ENCODE data around the gene ANO7.

ANO7 gene

DNA sequence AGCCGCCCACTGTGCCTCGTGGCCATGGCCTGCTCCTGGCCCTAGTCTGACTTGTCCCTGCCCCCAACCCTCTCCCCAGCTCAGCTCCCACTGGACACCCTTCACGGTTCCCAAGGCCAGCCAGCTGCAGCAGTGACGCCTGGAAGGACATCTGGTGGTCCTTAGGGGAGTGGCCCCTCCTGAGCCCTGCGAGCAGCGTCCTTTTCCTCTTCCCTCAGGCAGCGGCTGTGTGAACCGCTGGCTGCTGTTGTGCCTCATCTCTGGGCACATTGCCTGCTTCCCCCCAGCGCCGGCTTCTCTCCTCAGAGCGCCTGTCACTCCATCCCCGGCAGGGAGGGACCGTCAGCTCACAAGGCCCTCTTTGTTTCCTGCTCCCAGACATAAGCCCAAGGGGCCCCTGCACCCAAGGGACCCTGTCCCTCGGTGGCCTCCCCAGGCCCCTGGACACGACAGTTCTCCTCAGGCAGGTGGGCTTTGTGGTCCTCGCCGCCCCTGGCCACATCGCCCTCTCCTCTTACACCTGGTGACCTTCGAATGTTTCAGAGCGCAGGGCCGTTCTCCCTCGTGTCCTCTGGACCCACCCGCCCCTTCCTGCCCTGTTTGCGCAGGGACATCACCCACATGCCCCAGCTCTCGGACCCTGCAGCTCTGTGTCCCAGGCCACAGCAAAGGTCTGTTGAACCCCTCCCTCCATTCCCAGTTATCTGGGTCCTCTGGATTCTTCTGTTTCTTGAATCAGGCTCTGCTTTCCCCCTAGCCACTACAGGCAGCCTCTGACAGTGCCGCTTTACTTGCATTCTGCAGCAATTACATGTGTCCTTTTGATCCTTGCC is 35.8 kb downstream of the ANO7 start:
- Histone ChIP-seq H3K4me1 (peaks cover under 1% of the 10 kb centered on the region), H3K9me3 (ENCODE audit: control insufficient read depth, low read length) (no peaks in the 10 kb centered on the region), H2AFZ (no peak overlapping the region), H3K4me3 (ENCODE audit: low read depth, low read length) (no peak overlapping the region), H3K36me3 (ENCODE audit: control insufficient read depth, insufficient read depth, low read length) (no peaks in the 10 kb centered on the region), H3K4me2 (ENCODE audit: low read length) (no peak overlapping the region), H3K27me3 (ENCODE audit: control insufficient read depth, insufficient read depth, low read length) (no peaks in the 10 kb centered on the region), H3K79me2 (no peaks in the 10 kb centered on the region), H3K9ac (no peak overlapping the region), H3K27ac (no peak overlapping the region)
- TF ChIP-seq, protein P1, sequence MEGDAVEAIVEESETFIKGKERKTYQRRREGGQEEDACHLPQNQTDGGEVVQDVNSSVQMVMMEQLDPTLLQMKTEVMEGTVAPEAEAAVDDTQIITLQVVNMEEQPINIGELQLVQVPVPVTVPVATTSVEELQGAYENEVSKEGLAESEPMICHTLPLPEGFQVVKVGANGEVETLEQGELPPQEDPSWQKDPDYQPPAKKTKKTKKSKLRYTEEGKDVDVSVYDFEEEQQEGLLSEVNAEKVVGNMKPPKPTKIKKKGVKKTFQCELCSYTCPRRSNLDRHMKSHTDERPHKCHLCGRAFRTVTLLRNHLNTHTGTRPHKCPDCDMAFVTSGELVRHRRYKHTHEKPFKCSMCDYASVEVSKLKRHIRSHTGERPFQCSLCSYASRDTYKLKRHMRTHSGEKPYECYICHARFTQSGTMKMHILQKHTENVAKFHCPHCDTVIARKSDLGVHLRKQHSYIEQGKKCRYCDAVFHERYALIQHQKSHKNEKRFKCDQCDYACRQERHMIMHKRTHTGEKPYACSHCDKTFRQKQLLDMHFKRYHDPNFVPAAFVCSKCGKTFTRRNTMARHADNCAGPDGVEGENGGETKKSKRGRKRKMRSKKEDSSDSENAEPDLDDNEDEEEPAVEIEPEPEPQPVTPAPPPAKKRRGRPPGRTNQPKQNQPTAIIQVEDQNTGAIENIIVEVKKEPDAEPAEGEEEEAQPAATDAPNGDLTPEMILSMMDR (IDR thresholded peaks at IDR 0.05), result no peak

DNA sequence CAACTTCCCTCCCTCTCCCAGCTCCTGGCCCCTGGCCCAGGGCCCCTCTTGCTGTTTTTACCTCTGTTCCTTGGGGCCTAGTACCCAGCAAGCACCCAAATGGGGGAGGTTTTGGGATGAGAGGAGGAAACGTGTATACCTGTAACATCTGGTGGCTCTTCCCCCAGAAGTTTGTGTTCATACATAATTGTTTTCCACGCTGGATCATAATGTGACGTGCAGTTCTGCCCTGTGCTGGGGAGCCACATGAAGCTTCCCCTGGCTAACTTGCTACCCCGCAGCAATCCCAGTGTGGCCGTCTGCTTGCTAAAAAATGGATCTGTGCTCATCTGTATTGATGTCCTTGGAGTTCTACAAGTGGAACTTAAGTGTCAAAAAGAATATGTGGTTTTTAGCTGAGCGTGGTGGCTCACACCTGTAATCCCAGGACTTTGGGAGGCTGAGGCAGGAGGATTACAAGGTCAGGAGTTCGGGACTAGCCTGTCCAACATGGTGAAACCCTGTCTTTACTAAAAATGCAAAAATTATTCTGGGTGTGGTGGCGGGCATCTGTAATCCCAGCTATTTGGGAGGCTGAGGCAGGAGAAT is 36.5 kb downstream of the ANO7 start:
- Histone ChIP-seq H3K4me1 (no peaks in the 10 kb centered on the region), H3K27ac (no peak overlapping the region), H3K9ac (no peak overlapping the region), H3K4me2 (ENCODE audit: low read length) (no peak overlapping the region), H3K9me3 (ENCODE audit: control insufficient read depth, low read length) (no peaks in the 10 kb centered on the region), H3K79me2 (no peaks in the 10 kb centered on the region), H2AFZ (no peak overlapping the region), H3K36me3 (ENCODE audit: control insufficient read depth, insufficient read depth, low read length) (no peaks in the 10 kb centered on the region), H3K4me3 (ENCODE audit: low read depth, low read length) (no peak overlapping the region), H3K27me3 (ENCODE audit: control insufficient read depth, insufficient read depth, low read length) (no peaks in the 10 kb centered on the region)
- TF ChIP-seq, protein P1 (IDR thresholded peaks at IDR 0.05), result no peak

DNA sequence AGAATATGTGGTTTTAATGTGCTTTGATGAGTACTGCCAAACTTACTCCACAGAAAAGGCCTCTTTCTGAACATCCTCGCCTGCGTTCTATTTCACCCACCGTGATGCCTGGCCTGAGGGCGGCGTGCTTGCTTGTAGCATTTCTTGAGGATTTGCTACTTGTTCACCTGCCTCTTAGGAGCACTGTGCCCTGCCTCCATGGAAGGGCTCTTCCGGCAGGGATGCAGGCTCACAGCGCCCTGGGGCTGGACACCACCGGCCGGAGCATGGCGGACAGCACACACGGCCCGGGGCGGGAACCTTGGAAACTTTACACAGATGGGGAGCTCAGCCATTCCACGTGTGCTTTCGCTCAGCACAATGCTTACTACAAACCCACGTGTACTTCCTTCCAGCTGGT is 37.1 kb downstream of the ANO7 start:
- H2AFZ ChIP-seq, result no peak overlapping the region
- H3K27me3 ChIP-seq (ENCODE audit: control insufficient read depth, insufficient read depth, low read length), result no peaks in the 10 kb centered on the region
- TF ChIP-seq, protein P1 (IDR thresholded peaks at IDR 0.05), result no peak
- no peak overlapping the region for H3K4me2 ChIP-seq (ENCODE audit: low read length)
- H3K79me2 ChIP-seq, result no peaks in the 10 kb centered on the region
- no peak overlapping the region for H3K9ac ChIP-seq
- H3K4me3 ChIP-seq (ENCODE audit: low read depth, low read length), result no peak overlapping the region
- H3K36me3 ChIP-seq (ENCODE audit: control insufficient read depth, insufficient read depth, low read length), result no peaks in the 10 kb centered on the region
- H3K27ac ChIP-seq, result no peak overlapping the region
- no peaks in the 10 kb centered on the region for H3K9me3 ChIP-seq (ENCODE audit: control insufficient read depth, low read length)
- no peaks in the 10 kb centered on the region for H3K4me1 ChIP-seq

DNA sequence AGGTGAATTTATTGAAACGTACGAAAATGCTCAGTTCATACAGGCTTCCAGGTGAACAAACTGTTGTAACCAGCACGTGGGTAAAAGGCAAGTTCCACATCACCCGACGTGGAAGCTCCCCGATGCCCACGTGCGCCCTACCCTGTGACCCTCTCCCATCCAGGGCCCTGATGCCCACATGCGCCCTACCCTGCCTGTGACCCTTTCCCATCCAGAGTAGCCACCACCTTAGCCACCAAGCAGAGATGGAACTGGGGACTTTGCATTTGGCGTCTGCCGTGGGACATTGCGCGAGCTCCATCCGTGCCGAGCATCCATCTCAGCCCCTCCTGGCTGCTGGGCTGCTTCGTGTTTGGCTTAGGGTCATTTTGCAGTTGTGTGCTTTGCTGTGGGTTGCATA is 37.5 kb downstream of the ANO7 start:
- H3K79me2 ChIP-seq, result no peaks in the 10 kb centered on the region
- H3K27me3 ChIP-seq (ENCODE audit: control insufficient read depth, insufficient read depth, low read length), result no peaks in the 10 kb centered on the region
- H3K9me3 ChIP-seq (ENCODE audit: control insufficient read depth, low read length), result no peaks in the 10 kb centered on the region
- no peak overlapping the region for H3K27ac ChIP-seq
- no peaks in the 10 kb centered on the region for H3K4me1 ChIP-seq
- no peak overlapping the region for H2AFZ ChIP-seq
- TF ChIP-seq, protein P1 (IDR thresholded peaks at IDR 0.05), result no peak
- H3K4me3 ChIP-seq (ENCODE audit: low read depth, low read length), result no peak overlapping the region
- H3K4me2 ChIP-seq (ENCODE audit: low read length), result no peak overlapping the region
- H3K36me3 ChIP-seq (ENCODE audit: control insufficient read depth, insufficient read depth, low read length), result no peaks in the 10 kb centered on the region
- H3K9ac ChIP-seq, result no peak overlapping the region

Data from parathyroid adenoma (tissue), 2 donors.